OCI-LY1 (cell line): ENCODE results near the gene PRPF6.

Experiments used
- H2AFZ ChIP-seq: fragments of 200-600 bp; sonication (generic), shearing (Covaris generic); 2 replicates; pipeline ENCODE4 v1.6.0; 2014; ENCODE audit warnings: antibody characterized with exemption, mild to moderate bottlenecking, low read length
- H3F3A ChIP-seq: fragments of 200-600 bp; sonication (generic), shearing (Covaris generic); 2 replicates; pipeline ENCODE4 v1.6.0; 2014; ENCODE audit warnings: mild to moderate bottlenecking, antibody characterized with exemption, low read length, moderate library complexity; ENCODE audit not compliant: insufficient read depth
- H3K27ac ChIP-seq: fragments of 200-600 bp; sonication (generic); 2 replicates; pipeline ENCODE4 v1.5.1; 2014; ENCODE audit warnings: low read length, mixed run types, mild to moderate bottlenecking, low read depth; ENCODE audit not compliant: poor library complexity, severe bottlenecking
- H3K27me3 ChIP-seq: fragments of 200-600 bp; sonication (generic); 2 replicates; pipeline ENCODE4 v1.6.0; 2014; ENCODE audit warnings: antibody characterized with exemption, mild to moderate bottlenecking, low read length, moderate library complexity; ENCODE audit not compliant: insufficient read depth
- H3K36me3 ChIP-seq: fragments of 200-600 bp; sonication (generic); 2 replicates; pipeline ENCODE4 v1.6.1; 2014; ENCODE audit warnings: mild to moderate bottlenecking, antibody characterized with exemption, low read length, moderate library complexity, mixed read lengths; ENCODE audit not compliant: insufficient read depth
- H3K4me1 ChIP-seq: fragments of 200-600 bp; sonication (generic); 2 replicates; pipeline ENCODE4 v1.5.1; 2014; ENCODE audit warnings: mild to moderate bottlenecking, low read length, moderate library complexity; ENCODE audit not compliant: insufficient read depth, severe bottlenecking
- H3K4me2 ChIP-seq: fragments of 200-600 bp; sonication (generic), shearing (Covaris generic); 2 replicates; pipeline ENCODE4 v1.6.1; 2014; ENCODE audit warnings: low read length
- H3K4me3 ChIP-seq: fragments of 200-600 bp; sonication (generic); 2 replicates; pipeline ENCODE4 v1.5.1; 2014; ENCODE audit warnings: low read length, low read depth, mild to moderate bottlenecking, mixed read lengths; ENCODE audit not compliant: poor library complexity, severe bottlenecking
- H3K79me2 ChIP-seq: fragments of 200-600 bp; shearing (Covaris generic); 2 replicates; pipeline ENCODE4 v1.6.1; 2016; ENCODE audit warnings: mixed run types, low read length, mixed read lengths; ENCODE audit not compliant: insufficient read depth
- H3K9ac ChIP-seq: fragments of 200-600 bp; sonication (generic), shearing (Covaris generic); 2 replicates; pipeline ENCODE4 v1.6.1; 2014; ENCODE audit warnings: mild to moderate bottlenecking, low read length, mixed read lengths
- H3K9me2 ChIP-seq: fragments of 200-600 bp; sonication (generic), shearing (Covaris generic); 2 replicates; pipeline ENCODE4 v1.6.1; 2014; ENCODE audit warnings: low read depth, mild to moderate bottlenecking, low read length, mixed read lengths
- H3K9me3 ChIP-seq: fragments of 200-600 bp; shearing (Covaris generic); 2 replicates; pipeline ENCODE4 v1.6.1; 2014; ENCODE audit warnings: low read length, mixed read lengths
- H4K20me1 ChIP-seq: fragments of 200-600 bp; sonication (generic), shearing (Covaris generic); 2 replicates; pipeline ENCODE4 v1.6.0; 2016; ENCODE audit warnings: mild to moderate bottlenecking, low read length; ENCODE audit not compliant: insufficient read depth
- CTCF ChIP-seq: fragments of 200-600 bp; sonication (generic), shearing (Covaris generic); IDR thresholded peaks from 2 replicates; pipeline ENCODE4 v1.5.1; 2017; ENCODE audit warnings: mild to moderate bottlenecking, antibody characterized with exemption, low read length, moderate library complexity, mixed read lengths
- EZH2 ChIP-seq: fragments of 200-600 bp; sonication (generic), shearing (Covaris generic); IDR thresholded peaks from 2 replicates; pipeline ENCODE4 v1.8.0; 2017; ENCODE audit warnings: borderline replicate concordance, mixed run types, mild to moderate bottlenecking, antibody characterized with exemption, low read length, moderate library complexity, mixed read lengths

PRPF6 gene

GRCh38 chr20:64033981-64034493, 53.1 kb downstream of the PRPF6 start:
- H3K4me2 ChIP-seq = no peak overlapping the region
- no peaks in the 10 kb centered on the region for H3F3A ChIP-seq
- no peaks in the 10 kb centered on the region for H3K27me3 ChIP-seq
- no peaks in the 10 kb centered on the region for H3K9me3 ChIP-seq
- no peak overlapping the region for H2AFZ ChIP-seq
- H4K20me1 ChIP-seq = no peaks in the 10 kb centered on the region
- H3K4me1 ChIP-seq = peaks cover 12% of the 10 kb centered on the region
- no peaks in the 10 kb centered on the region for H3K9me2 ChIP-seq
- H3K4me3 ChIP-seq = no peak overlapping the region
- TF ChIP-seq CTCF = no peak
- no peak for TF ChIP-seq EZH2
- H3K36me3 ChIP-seq = peaks cover 34% of the 10 kb centered on the region
- no peak overlapping the region for H3K9ac ChIP-seq
- no peaks in the 10 kb centered on the region for H3K79me2 ChIP-seq
- H3K27ac ChIP-seq = no peak overlapping the region

GRCh38 chr20:64035066-64035932, 54.4 kb downstream of the PRPF6 start:
- Histone ChIP-seq H3K4me1 (peaks cover 12% of the 10 kb centered on the region), H2AFZ (no peak overlapping the region)
- no peak for TF ChIP-seq CTCF
- TF ChIP-seq EZH2 = no peak

GRCh38 chr20:64035933-64036345, 55.0 kb downstream of the PRPF6 start, which contains the start of gene C20orf204:
Gene C20orf204 (plus strand): TSS chr20:64036182. CDS start chr20:64036324, 142 bp downstream.
- Histone ChIP-seq H3K36me3 (peaks cover 20% of the 10 kb centered on the region), H4K20me1 (no peaks in the 10 kb centered on the region), H3F3A (no peaks in the 10 kb centered on the region), H3K9me2 (no peaks in the 10 kb centered on the region), H3K27ac (no peak within 1 kb of the TSS), H3K4me2 (no peak within 1 kb of the TSS), H2AFZ (no peak within 1 kb of the TSS), H3K27me3 (no peaks in the 10 kb centered on the region), H3K9me3 (no peaks in the 10 kb centered on the region), H3K9ac (no peak within 1 kb of the TSS), H3K4me1 (peaks cover 12% of the 10 kb centered on the region), H3K4me3 (no peak within 1 kb of the TSS), H3K79me2 (no peaks in the 10 kb centered on the region)
- TF ChIP-seq EZH2 (no peak), CTCF (no peak)

More at GRCh38 chr20:64035066-64035932, 54.4 kb downstream of the PRPF6 start:
- Histone ChIP-seq H3K27ac (no peak overlapping the region), H3K4me3 (no peak overlapping the region), H3K9me2 (no peaks in the 10 kb centered on the region), H3K4me2 (no peak overlapping the region), H3K36me3 (peaks cover 25% of the 10 kb centered on the region), H4K20me1 (no peaks in the 10 kb centered on the region), H3K79me2 (no peaks in the 10 kb centered on the region), H3K9me3 (no peaks in the 10 kb centered on the region), H3K27me3 (no peaks in the 10 kb centered on the region), H3K9ac (no peak overlapping the region), H3F3A (no peaks in the 10 kb centered on the region)
